CD4-positive, alpha-beta T cell treated with Interleukin-15 for 4 hours (primary cell): ENCODE data around the gene LRIG3.
"Not testable (repeated sequence)": the region's sequence is repeated elsewhere in the genome, so short reads cannot be mapped to it uniquely, and the experiment has no call there.

Source experiments
- DNase-seq: peaks from one replicate; pipeline ENCODE4 v3.0.0-alpha.2; 2020; ENCODE audit warnings: low spot score

Gene LRIG3

DNA sequence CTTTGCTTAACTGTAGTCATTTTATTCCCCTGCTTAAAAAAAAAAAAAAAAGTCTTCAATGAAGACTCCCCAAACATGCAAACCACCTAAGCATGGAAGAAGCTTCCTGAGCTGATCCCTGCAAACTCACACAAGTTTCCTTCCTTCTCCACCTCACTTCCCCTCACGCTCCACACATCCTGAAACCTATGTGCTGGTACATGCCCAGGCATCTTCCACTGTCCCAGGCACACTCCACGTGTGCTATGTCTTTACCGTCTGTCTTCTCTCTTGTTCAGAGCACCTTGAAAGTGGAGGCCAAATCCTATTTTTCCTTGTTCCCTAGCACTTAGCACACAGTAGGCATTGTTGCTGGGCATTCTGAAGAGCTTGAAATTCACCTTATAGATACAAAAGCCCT lies 13.4 kb downstream of the LRIG3 start:
- DNase-seq, result no peak

DNA sequence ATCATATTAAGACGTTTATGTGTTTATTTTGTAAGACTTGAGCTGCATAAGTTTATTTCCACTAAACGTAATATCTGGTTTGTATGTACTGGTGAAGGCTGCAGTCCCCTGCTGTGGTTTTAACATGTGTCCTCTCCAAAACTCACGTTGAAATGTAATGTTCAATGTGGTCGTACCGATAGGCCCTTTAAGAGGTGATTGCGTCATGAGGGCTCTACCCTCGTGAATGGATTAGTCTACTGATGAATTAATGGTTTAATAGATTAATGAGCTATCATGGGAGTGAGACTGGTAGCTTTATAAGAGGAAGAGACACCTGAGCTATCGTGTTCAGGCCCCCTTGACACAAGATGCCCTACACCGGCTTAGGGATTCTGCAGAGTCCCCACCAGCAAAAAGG lies 14.9 kb downstream of the LRIG3 start:
- DNase-seq, result no peak

DNA sequence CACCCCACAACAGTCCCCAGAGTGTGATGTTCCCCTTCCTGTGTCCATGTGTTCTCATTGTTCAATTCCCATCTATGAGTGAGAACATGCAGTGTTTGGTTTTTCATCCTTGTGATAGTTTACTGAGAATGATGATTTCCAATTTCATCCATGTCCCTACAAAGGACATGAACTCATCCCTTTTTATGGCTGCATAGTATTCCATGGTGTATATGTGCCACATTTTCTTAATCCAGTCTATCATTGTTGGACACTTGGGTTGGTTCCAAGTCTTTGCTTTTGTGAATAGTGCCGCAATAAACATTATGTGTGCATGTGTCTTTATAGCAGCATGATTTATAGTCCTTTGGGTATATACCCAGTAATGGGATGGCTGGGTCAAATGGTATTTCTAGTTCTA lies 17.6 kb downstream of the LRIG3 start:
- not testable (repeated sequence) for DNase-seq

DNA sequence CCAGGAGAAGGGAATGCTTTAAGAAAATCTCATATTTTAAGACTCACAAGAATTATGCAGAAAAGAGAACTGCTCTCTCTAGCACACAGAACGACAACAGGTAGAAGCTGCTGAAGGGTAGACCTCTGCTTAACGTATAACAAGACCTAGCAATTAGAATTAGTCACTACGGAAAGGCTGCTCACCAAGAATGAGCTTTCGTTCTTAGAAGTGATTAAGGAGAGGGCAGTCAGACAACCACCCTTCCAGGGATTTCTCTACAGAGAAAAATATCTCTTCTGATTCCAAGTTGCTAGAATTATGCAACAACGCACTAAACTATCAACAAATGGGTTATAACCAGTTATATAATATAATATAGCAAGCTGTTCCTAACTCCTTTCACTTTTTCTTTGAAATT lies 18.6 kb downstream of the LRIG3 start:
- DNase-seq, result no peak

DNA sequence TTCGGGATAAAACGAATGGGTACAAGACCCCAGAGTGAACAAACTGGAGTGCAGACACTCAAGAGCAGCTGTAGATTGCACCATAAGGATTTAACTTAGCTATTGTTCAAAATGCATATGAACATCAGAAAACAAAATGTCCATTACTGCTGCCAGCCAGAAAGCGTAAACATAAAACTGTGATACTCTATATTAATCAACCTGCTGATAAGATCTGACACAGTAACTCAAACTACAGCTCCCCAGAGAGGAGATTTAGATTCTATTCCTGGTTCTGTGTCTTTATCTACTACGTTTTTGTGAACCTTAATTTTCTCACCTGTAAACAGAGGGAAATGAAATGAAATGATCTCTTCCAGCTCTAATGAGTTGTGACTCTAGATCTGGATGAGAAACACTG lies 22.3 kb downstream of the LRIG3 start:
- DNase-seq, result no peak

DNA sequence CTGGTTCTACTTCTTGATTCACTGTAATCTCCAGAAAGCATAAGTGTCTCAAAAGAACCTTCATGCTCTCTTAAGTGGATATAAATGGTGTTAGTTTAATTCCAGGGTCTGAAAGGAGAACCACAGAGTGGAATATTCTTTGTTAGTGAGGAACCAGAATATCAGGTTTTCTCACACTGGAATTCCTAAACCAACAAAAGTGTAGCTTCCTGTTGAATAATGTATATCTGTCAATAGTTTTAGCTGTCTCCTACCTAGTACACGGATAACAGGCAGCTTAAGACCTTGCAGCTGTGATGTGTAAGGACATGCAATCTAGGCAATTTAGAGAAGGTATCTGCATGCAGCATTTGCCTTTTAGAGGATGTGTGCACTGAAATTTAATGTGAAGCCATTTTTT lies 24.0 kb downstream of the LRIG3 start:
- DNase-seq, result no peak

DNA sequence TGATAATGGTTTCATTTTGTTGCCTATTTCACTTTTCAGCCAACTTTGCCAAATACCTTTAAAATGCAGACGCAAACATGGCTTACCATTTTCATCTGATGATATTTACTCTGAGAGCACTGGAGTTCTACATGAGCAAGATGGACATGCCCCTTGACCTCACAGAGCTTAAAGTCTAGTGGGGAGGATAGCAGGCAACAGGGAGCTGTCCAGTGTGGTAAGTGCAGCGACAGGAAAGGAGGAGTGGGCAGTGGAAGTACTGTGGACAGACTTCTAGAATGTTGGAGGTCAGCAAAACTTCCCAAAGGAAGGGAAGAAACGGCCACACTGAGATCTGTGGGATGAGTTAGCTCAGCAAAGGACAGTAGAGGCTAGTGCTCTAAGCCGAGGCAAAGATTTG lies 25.3 kb downstream of the LRIG3 start:
- no peak for DNase-seq

DNA sequence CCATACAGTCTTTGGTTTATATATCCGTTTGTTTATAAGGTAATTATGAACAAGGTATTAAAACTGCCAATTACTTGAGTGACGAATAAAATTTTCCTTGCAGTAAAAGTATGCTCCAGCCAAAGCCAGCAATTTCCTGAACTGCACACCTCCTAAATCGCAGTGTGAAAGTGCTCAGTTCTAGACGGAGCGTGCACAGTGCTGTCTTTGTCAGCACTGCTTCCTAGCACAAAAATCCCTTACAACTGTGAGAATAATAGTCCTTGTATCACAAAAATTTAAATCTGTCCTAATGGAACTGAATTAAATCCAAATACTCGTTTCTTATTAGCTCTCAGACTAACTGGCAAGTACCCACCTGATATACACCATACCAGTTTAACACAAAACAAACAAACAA lies 26.3 kb downstream of the LRIG3 start:
- no peak for DNase-seq

DNA sequence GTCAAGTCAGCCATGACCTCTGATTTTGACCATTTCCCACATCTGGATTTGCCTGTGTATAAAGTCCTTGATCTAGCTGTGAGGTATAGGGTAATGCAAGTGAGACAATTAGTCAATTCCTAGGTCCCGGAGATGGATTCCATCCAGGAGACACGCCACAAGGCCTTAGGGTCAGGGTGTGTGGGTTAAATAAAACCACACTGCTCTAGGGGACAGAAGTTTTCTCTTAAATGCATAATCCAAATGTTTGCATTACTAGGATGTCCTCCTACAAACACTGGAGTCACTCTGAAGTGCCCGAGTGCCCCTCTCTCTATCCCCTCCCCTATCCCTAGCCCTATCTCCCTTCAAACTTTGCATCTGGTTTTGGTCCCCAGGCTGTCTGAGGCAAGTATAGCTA lies 26.8 kb downstream of the LRIG3 start:
- DNase-seq, result no peak

DNA sequence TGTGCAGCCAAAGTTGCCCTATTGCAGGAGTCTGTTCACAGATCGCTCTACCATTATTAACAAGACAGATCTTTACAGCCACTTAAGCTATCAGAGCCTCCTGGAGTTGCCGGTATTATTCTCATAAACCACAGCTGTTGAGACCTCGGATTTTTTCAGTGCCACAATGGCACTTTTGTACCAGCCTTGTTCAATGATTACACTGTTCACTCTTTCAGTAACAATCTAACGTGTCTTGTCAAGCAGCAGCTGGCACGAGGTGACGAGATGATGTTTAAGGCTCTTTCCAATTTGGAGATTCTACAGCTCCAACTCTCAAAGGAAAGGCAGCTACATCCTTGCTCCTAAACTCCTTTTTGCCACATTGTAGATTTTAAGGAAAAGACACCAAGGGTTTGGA lies 30.7 kb downstream of the LRIG3 start:
- no peak for DNase-seq

DNA sequence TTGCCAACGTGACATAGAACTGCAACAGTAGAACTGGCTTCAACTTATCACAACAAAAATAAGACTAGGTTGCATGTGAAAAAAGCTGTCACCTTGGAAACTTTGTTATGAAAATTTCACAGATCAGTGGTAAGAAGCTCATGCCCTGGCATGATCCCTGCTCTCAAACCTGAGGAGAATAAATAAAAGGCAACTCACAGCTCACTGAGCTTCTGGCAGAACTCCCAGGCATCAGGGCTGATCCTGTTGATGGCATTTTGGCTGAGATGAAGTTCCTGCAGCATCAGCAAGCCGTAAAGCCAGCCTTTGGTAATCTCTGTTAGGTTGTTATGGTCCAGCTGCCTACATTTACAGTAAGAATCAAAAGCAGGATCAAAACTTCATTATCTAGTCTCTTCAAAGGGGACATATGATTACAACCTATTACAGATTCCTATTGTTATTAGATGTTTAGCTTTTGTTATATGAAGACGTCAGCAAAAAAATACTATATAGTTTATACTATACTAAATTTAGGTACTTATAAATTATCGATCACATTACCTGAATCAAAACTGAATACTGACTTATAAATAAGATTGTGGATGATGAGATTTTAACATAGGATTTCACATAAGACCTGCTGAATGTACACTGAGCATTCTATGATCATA lies 32.0 kb downstream of the LRIG3 start:
- DNase-seq, result no peak

DNA sequence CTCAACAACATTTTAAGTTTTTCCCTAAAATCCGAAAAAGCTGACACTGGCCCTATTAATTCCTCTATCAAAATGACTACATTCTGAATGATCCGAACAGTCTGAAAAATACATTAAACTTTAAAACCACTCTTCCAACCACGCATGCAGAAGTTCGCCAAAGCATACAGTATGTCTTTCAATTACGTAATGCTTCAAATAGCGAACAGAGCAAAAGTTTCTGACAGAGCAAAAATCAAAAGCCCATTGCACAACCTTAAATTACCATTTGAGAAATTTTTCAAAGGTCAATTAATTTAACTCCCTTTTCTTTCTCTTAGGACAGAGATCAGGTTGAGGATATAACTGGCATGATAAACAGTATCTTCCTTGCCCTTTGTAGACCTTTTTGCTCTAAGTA lies 33.2 kb downstream of the LRIG3 start:
- no peak for DNase-seq

DNA sequence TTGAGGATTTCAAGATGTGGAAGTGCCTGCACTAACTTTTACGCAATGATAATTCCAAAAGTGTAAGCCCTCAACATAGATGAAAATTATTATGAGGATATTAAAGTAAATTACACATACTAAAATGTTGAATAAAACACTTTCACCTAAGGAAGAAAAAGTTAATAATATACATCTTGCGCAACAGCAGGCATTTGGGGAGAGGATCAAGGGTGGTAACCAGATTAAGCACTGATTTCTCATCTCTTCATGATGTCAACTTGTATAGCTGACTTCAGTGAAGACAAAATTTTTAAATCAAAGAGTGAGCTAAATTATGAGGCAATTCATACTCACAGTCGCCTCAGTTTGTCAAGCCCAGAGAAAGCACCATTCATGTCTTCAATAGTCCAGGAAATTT lies 33.8 kb downstream of the LRIG3 start:
- no peak for DNase-seq

DNA sequence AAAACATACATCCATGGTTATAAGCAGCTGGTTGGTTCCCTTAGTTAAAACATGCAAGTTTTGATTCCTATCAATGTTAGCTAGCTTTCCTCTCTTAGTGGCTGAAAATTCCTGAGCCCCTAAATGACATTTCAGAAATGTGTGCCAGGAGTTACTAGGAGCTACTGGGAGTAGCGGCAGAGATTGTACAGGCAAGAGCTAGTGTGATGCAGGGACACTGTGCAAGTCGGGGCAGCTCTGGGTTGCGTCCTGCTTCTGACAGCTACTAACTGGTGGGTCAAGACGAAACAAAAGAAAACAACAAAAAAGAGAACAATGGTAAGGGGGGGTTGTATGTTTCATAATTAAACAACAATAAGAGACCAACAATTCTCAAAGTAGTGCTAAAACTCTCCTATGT lies 35.4 kb downstream of the LRIG3 start:
- DNase-seq, result no peak

DNA sequence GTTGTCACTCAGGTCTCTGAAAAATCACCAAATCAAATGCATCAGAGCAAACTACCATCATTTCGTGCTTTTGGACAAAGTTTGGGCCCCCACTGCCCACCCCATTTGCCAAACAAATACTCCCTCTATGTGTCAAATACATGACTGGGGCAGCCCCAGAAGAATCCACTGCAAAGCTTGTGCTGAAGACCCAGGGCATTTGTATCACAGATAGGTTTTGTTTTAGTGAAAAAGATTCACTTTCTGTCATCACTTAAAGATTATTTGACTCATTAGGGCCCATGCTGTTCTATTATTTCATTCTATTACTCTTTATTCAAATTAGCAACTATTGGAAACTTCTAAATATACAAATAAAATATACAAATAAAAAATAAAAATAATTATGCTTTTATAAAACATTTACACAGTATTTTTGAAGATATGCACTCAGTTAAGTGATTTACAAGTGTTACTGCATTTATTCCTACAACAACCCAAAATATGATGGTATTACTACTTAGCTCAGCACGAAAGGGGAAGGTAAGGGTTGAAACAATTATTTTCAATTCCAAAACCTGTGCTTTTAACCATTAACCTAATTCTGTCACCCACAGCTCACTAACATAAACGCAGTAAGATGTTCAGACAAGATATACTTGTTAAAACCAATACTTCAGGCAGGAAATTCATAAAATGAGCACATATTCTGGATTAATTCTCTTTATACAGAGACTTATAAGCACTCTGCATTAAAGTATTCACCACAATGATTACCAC lies 36.5 kb downstream of the LRIG3 start:
- DNase-seq, result no peak

DNA sequence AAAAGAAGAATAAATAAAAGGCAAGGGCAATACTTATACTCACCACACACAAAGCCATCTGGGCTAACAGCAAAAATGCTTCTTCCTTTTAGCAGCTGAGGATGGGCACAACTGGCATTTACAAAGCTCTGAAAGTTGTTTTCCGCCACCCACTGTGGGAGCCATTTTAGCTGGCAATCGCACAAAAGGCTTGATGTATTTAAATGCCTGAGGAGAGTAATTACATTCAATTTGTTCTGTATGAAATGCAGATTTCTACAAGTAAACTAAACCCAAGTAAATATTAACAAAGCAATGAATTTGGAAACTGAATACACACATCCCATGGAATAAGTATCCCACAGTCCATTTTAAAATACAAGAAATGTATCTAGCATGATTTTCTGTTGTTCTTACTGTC lies 37.5 kb downstream of the LRIG3 start:
- DNase-seq, result no peak

DNA sequence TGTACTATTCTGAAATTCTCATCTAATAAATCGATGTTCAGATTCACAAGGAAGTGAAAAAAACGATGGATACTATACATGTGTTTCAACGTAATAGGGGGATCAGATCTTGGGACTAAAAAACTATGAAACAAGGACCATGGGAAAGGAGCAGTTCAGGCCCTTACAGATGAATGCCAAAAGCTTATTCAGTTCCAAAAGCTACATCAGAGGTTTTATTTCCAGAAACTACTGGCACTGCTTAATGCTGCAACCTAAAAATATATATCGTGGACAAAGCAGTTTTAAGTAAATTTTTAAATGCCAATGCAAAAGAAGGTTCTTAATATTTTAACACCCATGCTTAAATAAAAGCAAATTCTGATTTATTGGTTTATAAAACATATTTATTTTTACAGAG lies 38.5 kb downstream of the LRIG3 start:
- no peak for DNase-seq

DNA sequence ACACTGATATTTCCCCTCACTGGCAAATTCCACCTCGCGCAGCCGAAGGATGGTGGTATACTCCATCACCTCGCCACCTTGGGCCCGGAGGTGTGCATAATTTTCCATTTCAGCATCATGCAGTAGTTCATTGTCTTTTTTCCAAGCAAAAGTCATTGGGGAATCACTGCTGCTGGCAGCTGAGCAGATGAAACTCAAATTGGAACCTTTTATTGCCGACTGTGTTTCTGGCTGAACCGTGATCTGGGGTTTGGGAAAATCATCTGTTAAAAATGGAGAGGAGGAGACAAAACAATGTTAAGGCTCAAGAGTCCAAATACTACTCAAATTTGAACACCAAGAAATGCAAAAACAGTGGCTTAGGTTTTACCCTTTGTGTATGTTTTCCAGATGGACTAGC lies 39.7 kb downstream of the LRIG3 start:
- DNase-seq, result no peak

DNA sequence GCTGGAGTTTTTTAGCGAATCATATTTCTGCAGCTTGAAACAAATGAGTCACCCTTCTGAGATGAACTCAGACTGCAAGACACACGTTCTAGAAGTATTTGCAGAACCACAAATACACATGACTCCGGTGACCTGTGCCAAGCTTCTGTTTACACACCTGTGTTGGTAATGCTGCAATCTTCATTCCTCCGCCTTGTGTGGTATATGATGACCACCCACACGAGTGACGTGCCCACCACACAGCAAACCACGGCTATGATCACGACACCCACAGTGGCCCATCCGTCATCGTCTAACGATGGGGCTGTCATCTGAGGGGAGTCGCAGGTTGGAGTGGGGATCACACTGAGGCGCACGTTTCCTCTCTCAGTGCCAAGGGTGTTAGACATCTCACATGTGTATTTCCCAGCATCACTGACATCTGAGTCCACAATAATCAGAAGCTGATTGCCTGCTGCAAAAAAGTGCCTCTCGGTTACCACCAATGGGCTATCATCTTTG lies 43.0 kb downstream of the LRIG3 start:
- no peak for DNase-seq

DNA sequence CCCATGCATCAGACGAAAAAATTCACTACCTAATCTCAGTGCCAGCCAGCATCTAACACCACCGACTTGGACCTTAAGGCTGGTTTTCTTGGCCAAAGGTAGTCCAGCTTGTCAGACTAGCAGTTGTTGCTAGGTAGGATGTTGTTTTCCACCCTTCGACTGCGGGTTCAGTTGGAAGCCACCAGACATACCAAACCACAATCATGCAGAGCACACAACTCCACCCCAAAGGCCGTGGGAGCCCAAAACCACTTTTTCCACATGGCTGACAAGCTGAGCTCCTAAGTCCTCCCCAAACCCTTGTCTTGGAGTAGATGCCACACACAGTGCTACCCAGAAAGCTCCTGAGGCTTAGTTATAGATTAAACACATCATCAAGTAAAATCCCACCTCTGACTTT lies 46.8 kb downstream of the LRIG3 start:
- DNase-seq, result no peak

DNA sequence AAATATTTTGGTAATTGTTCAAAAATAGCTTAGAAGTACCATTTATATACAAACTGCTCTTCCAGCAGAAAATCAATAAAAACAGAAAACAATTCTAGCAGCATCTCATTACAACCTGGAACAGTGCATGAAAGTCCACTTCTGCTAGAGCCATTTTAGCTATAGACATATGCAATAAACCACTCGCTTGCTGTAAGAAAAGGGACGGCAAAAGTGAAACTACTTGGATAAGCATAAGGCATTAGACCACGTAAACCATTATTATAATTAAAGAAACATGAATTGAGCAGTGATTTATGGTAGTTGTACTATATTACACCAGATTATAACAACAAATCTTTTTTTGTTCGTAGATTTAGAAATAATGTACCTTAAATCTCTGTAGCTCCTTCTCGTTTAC lies 48.7 kb downstream of the LRIG3 start:
- no peak for DNase-seq

DNA sequence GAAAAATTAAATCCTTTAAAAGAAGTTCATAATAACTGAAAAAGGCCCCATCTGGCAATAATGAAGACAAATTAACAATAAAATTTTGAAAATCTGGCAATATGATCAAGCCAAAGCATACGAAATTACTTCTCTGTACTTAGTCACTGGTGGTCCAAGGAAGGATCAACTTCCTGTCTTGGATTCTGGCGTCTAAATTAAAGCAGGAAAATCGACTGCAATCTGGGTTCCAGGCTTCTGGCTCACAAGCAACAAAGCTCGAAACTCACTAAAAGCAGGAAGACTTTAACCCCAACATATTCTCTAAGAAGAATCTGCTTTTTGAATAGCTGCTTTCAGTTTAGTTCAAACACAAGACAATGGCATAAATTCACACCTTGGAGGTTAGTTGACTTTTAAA lies 49.7 kb downstream of the LRIG3 start:
- no peak for DNase-seq

DNA sequence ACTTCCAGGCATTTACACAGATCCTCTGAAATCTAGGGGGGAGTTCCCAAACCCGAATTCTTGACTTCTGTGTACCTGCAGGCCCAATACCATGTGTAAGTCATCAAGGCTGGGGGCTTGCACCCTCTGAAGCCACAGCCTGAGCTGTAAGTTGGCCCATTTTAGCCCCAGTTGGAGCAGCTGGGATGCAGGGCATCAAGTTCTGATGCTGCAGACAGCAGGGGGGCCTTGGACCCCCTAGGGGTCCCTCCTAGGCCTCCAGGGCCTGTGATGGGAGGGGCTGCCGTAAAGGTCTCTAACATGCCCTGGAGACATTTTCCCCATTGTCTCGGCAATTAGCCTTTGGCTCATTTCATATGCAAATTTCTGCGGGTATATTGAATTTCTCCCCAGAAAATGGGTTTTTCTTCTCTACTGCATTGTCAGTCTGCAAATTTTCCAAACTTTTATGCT lies 59.5 kb downstream of the LRIG3 start:
- DNase-seq, result no peak
